Right atrium auricular region (tissue), 2 donors: ENCODE measurements around the gene FHL3. TPM values are rescaled to one million over a fixed set of nuclear protein-coding genes. Genes with fewer than 3 reads are reported as not detected.
A peak's percentile ranks its signal among the peaks of the same experiment; 100 is the strongest.

Source experiments
- DNase-seq: peaks from one replicate; pipeline ENCODE4 v3.0.0-alpha.2; 2019; ENCODE audit warnings: low spot score
- H3K27ac ChIP-seq, 2 donors: fragments of 200-600 bp; sonication (generic); 1 replicate in 1 of 2; 2 replicates in 1 of 2; pipeline ENCODE4 v1.5.1; 2016 to 2019
- H3K27me3 ChIP-seq, 2 donors: fragments of 200-600 bp; sonication (generic); one replicate each; pipeline versions ENCODE4 v1.5.1 to v1.6.0; 2017 to 2019
- H3K36me3 ChIP-seq: fragments of 200-600 bp; sonication (generic); one replicate; pipeline ENCODE4 v1.5.1; 2016
- H3K4me1 ChIP-seq, 2 donors: fragments of 200-600 bp; sonication (generic); one replicate each; pipeline versions ENCODE4 v1.5.1 to v1.6.0; 2017 to 2019
- H3K4me3 ChIP-seq, 2 donors: fragments of 200-600 bp; sonication (generic); 1 replicate in 1 of 2; 2 replicates in 1 of 2; pipeline ENCODE4 v1.5.1; 2017 to 2019; ENCODE audit warnings: mild to moderate bottlenecking in 1 of 2, moderate library complexity in 1 of 2
- H3K9me3 ChIP-seq, 2 donors: fragments of 200-600 bp; sonication (generic); one replicate each; pipeline ENCODE4 v1.5.1; 2019
- CTCF ChIP-seq, 2 donors: fragments of 200-600 bp; sonication (generic); IDR thresholded peaks; one replicate each; pipeline ENCODE4 v1.5.1; 2019; ENCODE audit warnings: antibody characterized with exemption in 2 of 2
- total RNA-seq, 2 donors: library from RNA; depleted of rRNA; stranded (reverse); fragments of >200 nt; gene quantifications; one replicate each; pipeline ENCODE4 v1.1.0, GENCODE V29; 2016

Gene FHL3
- total RNA-seq, 2 donors from 2014 or later: 8.0 to 16.0 TPM

DNA sequence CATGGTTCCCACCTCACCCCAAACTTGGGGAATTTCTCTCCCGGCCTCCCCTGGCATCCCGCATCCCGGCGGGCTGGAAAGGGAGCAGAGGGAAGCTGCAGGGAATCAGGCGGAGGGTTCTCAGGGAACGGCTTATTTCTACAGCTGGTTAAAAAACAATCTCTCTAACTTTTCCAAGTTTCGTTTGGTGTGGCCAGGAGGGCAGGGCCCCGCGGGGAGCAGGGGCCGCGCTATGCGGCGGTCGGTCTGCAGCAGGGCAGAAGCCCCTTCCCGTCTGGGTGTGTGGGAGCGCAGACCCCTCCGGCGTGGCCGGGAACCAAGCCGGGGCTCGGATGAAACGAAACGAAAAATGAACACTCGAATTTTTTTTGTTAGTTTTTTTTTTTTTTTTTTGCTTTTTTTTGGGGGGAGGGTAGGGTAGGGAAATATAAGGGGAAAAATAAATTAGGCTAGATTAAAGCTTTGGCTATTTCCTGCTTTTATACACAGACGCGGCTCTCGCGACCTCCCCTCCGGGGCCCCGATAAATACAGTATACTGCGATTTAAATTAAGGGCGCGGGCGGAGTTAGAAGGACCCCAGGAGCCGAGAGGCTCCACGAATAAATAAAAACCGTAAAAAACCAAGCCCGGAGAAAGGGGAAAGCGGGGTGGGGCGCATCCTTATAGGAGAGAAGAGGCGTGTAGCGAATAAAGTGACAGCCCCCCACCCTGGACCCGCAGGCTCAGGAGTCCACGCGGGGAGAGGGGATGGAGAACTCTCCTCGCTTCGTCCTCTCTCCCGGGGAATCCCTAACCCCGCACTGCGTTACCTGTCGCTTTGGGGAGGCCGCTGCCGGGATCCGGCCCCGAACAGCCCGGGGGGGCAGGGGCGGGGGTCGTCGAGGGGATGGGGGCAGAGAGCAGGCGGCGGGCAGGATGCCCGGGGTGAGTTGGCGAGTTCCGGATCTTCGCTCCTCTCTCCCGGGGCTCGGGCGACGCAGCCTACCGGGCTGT lies 39.2 kb upstream of the FHL3 start:
- Histone ChIP-seq H3K4me1 (peaks cover 0 to 26% of the 10 kb centered on the region in 2 donors), H3K4me3 (peak overlapping the region in 1 of 2 donors; percentile 25), H3K36me3 (no peaks in the 10 kb centered on the region), H3K27ac (no peak overlapping the region), H3K9me3 (no peaks in the 10 kb centered on the region), H3K27me3 (peaks cover 28 to 35% of the 10 kb centered on the region in 2 donors)
- DNase-seq: no peak
- TF ChIP-seq CTCF (IDR thresholded peaks at IDR 0.05): no peak

DNA sequence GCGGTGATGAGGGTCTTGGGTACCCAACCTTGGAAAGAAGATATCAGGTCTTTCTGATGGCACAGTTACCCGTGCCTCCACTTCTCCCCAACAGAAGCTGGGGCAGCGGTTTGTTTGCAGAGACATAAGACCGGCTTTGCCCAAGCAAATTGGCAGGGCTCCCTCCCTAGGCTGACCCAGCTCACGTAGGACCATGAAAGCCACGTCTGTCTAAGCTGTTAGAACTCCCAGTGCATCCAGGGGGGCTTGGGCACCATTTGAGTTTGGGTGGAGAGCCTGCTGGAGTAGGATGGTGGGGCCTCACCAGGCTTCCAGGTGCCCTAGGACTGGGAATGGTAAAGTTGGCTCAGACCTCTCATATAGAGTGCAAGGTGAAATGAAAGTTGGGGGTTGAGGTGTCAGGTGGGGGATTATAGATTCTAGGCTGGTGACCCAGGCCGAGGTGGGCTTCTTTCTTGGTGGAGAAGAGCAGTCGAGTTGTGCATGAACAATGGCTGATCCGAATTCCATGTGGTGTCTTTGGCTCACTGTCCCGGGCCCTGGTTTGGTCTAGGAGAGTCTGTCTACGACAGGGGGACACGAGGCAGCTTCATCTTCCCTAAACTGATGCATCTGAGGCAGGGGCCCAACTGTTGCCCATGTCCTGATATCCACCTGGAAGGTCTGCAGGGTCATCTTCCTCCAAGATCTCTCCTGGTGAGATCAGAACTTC lies 37.9 kb upstream of the FHL3 start:
- H3K4me1 ChIP-seq: peaks cover 0 to 26% of the 10 kb centered on the region in 2 donors
- TF ChIP-seq CTCF (IDR thresholded peaks at IDR 0.05): no peak
- peaks cover 28 to 35% of the 10 kb centered on the region in 2 donors for H3K27me3 ChIP-seq

DNA sequence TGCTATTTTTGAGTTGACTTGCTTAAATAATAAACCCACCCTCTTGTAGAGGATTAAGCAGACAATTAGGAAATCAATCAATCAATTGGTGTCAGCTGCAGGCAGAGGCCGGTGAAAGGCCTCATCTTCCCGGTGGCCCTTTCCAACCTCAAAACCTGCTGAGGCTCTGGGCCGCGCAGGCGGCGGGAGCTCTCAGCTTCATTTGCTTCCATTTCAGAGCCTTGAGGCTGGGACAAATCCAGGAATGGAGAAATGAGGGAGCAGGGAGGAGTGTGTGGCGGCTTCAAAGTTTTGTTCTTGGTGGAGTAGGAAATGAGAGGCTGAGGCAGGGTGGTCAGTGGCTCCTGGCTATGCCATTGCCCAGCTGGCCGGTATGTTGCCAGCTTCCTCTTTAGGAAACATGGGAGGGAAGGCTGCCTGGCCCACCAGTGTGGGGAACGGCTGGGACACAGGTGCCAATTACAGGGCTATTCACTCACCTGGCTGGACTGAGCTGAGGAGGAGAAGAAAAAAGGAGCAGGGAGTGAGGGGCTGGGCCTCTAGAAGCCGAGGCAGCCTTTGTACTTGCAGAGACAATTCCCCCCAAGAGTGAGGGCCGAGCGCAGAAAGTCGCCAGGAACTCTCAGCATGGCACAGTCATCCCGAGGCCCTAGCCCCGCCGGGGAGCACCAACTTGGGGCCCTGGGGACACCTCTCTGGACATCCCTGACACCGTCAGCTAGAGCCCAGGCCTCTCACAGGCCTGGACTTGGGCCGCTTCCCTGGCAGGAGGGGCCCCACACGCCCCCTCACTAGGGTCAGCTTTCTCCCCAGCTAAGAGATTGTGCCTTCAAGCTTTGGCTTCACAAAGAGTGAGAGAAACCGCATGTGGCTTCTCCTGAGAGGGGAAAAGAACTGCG lies 36.9 kb upstream of the FHL3 start:
- Histone ChIP-seq H3K4me1 (peaks cover 0 to 17% of the 10 kb centered on the region in 2 donors), H3K36me3 (no peaks in the 10 kb centered on the region), H3K4me3 (no peak overlapping the region), H3K27me3 (peaks cover 28 to 35% of the 10 kb centered on the region in 2 donors), H3K9me3 (no peaks in the 10 kb centered on the region), H3K27ac (no peak overlapping the region)
- TF ChIP-seq CTCF (IDR thresholded peaks at IDR 0.05): no peak
- DNase-seq: no peak

More for the DNA sequence above, 37.9 kb upstream of the FHL3 start:
- Histone ChIP-seq H3K36me3 (no peaks in the 10 kb centered on the region), H3K9me3 (no peaks in the 10 kb centered on the region), H3K27ac (no peak overlapping the region), H3K4me3 (no peak overlapping the region)
- no peak for DNase-seq

GRCh38 chr1:38039331-38040088 lies 34.2 kb upstream of the FHL3 start:
- no peak for TF ChIP-seq CTCF (IDR thresholded peaks at IDR 0.05)
- H3K27me3 ChIP-seq: peaks cover 23 to 25% of the 10 kb centered on the region in 2 donors
- H3K9me3 ChIP-seq: no peaks in the 10 kb centered on the region
- peaks cover 0 to 5% of the 10 kb centered on the region in 2 donors for H3K4me1 ChIP-seq
- no peak overlapping the region for H3K4me3 ChIP-seq
- H3K36me3 ChIP-seq: no peaks in the 10 kb centered on the region
- no peak for DNase-seq
- H3K27ac ChIP-seq: no peak overlapping the region

GRCh38 chr1:38038861-38039260 lies 33.5 kb upstream of the FHL3 start:
- H3K27me3 ChIP-seq: peaks cover 17 to 19% of the 10 kb centered on the region in 2 donors
- no peak for DNase-seq

More at GRCh38 chr1:38038861-38039260, 33.5 kb upstream of the FHL3 start:
- no peaks in the 10 kb centered on the region for H3K36me3 ChIP-seq
- H3K4me1 ChIP-seq: no peaks in the 10 kb centered on the region
- no peak overlapping the region for H3K27ac ChIP-seq
- no peak for TF ChIP-seq CTCF (IDR thresholded peaks at IDR 0.05)
- no peak overlapping the region for H3K4me3 ChIP-seq
- H3K9me3 ChIP-seq: no peaks in the 10 kb centered on the region
